Spleen (tissue), 7 donors: Measurements from ENCODE around the gene ATAD5.

Source experiments
- CTCF ChIP-seq, 11 experiments: fragments of 200-600 bp in 7 of 11; fragments of 450-650 bp in 4 of 11; sonication (generic) in 4 of 11; IDR thresholded peaks in 8 of 11; conservative IDR thresholded peaks in 3 of 11; 1 replicate in 7 of 11; 2 replicates in 4 of 11; pipeline versions ENCODE4 v1.4.0 to v1.8.0; 2016 to 2021; ENCODE audit warnings: antibody characterized with exemption in 11 of 11, inconsistent platforms in 4 of 11, mild to moderate bottlenecking in 1 of 11
- POLR2A ChIP-seq, 3 donors: fragments of 450-650 bp; IDR thresholded peaks; one replicate each; pipeline ENCODE4 v1.5.1; 2017; ENCODE audit warnings: antibody characterized with exemption in 3 of 3, mild to moderate bottlenecking in 1 of 3
- POLR2AphosphoS5 ChIP-seq, 3 donors: sonication (generic); formaldehyde crosslinking; IDR thresholded peaks; one replicate each; pipeline ENCODE4 v1.5.1; 2017; ENCODE audit warnings: antibody characterized with exemption in 3 of 3
- donor health status: DM: no; HTN: no; CAD: no; lungs with moderate emphysema.
- donor health status: DM: no; HTN: no; CAD: no.
- donor health status: DM: no; HTN: no; CAD: no.

DNA sequence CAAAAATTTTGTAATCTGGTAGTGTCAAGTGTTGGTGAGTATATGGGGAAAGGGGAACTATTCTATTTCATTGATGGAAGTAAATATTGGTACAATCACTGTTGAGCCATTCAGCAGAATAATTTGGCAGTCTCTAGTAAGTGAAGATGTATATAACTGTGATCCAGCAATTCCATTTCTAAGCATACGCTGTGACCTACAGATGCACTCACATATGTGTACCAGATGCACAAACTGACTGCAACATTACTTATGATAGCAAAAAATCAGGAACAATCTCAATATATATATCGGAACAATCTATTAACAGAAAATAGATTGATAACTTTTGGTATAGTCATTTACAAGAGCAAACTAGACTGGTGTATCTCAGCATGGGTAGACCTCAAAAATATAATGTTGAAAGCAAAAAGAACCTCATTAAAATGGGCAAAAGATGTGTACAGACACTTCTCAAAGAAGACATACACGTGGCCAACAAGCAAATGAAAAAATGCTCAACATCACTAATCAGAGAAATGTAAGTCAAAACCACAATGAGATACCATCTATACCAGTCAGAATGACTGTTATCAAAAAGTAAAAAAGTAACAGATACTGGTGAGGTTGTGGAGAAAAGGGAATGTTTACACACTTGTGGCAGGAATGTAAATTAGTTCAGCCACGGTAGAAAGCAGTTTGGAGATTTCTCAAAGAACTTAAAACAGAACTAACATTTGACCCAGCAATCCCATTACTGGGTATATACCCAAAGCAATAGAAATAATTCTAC is 110.7 kb downstream of the ATAD5 start:
- TF ChIP-seq CTCF (IDR thresholded peaks at IDR 0.05 in 8 of 11, conservative IDR thresholded peaks at IDR 0.05 in 3 of 11) (no peak), POLR2AphosphoS5 (IDR thresholded peaks at IDR 0.05) (no peak), POLR2A (IDR thresholded peaks at IDR 0.05) (no peak)
